8988T (cell line): Measurements from ENCODE around the gene CLCN7.

Experiments
- DNase-seq: peaks from one replicate; pipeline ENCODE4 v3.0.0; 2011

CLCN7 gene

GRCh38 chr16:1458977-1459341 lies 15.9 kb downstream of the CLCN7 start:
- no peak for DNase-seq

GRCh38 chr16:1458336-1458976 lies 16.4 kb downstream of the CLCN7 start:
- DNase-seq: no peak

DNA sequence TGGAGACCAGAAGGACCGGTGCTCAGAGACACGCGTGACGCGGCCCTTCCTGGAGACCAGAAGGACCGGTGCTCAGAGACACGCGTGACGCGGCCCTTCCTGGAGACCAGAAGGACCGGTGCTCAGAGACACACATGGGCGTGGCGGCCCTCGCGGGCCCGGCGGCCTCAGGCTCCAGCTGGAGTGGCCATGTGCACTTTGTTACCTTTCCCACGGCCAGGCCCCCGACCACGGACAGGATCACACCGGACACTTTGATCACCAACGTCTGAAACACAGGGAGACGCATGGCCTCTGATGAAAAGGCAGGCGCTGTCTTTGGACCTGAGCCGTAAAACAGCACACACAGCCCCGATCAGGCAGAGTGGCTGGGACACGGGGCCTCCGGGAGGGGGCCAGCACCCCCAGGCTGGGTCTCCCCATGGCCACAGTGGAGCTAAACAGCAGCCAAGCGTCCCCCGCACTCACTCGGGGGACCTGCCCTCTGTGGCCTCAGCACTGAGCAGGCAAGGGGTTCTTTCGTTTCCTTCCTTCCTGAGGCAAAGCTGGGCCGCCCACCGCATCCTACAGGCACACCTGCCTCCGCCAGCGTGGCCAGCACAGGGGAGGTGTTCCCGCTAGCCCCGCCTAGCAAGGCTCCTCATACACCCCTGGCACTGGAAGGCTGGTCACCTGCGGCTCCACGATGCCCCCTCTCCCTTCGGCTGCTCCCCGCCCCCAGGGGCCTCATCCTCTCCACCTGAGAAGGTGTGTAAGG lies 17.2 kb downstream of the CLCN7 start:
- DNase-seq: no peak

- DNase-seq: no peak
Observed at GRCh38 chr16:1456951-1457350, 17.9 kb downstream of the CLCN7 start.

DNA sequence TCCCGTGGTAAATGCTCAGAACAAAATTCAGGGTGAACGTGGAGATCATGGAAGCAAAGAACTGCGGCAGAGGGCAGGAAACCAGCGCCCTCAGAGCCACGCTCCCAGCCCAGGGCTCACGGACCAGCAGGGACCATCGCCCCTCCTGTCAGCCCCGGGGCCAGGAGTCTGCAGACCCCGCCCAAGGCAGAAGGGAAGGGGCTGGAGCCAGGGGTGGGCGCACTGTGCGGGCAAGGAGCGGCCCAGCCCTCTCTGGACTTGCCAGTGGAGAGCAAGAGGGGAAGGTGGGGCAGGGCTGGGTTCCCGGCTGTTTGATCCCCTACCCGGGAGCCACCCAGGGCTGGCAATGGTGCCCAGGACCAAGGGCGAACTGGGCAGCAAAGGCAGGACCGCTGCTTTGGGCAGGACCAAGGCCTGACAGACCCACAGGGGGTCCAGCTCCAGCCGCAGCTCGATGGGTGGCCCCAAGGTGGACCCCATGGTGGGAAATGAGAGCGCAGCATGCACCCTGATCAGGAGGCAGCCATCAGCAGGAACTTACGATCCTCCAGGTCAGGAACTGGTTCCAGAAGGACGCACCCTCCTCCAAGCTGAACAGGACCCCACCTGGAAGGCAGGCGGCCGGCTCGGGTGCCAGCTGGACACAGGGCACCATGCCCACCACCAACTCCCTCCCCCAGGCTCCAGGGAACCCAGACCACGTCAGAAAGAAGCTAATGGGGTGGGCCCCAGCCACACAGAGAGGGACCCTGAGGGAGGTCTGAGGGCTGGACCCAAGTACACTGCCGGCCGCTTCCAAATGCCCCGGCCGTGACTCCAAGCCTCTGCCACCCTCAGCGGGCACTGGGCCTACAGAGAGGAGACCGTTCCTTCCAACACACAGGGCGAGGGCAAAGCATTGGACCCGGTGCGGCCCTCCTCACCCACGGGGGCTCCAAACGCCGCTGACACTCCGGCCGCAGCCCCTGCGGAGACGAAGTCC lies 19.3 kb downstream of the CLCN7 start:
- no peak for DNase-seq

DNA sequence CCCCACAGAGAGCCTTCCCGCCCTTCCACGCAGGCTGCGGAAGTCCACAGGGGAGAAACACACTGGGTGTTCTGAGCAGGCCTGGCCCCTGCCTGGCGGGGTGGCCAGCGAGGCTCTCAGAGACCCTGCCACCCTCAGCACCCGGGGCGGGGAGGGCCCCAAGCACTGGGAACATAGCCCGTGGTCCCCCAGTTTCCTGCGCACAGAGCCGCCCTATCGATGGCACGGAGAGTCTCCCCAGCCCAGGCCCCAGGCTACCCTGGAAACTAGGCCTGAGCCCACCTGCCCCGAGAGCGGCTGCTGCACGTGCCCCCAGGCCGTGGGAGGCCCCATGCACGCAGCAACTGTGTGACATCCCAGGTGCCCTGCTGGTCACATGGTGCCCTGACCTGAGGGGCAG lies 20.3 kb downstream of the CLCN7 start:
- no peak for DNase-seq

- DNase-seq: no peak
Observed at GRCh38 chr16:1453316-1453715, 21.5 kb downstream of the CLCN7 start.

- no peak for DNase-seq
Observed at GRCh38 chr16:1452530-1452929, 22.3 kb downstream of the CLCN7 start.

- no peak for DNase-seq
Observed at GRCh38 chr16:1451702-1452392, 23.0 kb downstream of the CLCN7 start.

GRCh38 chr16:1450841-1451240 lies 24.0 kb downstream of the CLCN7 start:
- no peak for DNase-seq

DNA sequence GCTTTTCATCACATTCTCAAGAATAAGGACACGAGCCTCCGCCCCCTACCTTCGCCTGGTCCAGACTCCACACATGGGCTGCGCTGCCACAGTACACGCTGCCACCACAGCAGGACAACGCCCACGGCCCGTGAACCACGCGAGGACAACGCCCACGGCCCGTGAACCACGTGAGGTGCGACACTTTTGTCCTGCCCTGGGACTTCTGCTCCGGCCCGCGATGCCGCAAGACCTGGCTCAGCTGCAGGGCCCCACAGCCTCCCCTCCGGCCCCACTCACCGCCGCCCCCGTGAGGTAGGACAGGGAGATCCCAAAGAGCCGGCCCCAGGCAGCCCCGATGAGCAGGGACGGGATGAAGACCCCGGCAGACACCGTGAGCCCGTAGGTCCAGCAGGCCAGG lies 24.6 kb downstream of the CLCN7 start:
- DNase-seq: no peak

DNA sequence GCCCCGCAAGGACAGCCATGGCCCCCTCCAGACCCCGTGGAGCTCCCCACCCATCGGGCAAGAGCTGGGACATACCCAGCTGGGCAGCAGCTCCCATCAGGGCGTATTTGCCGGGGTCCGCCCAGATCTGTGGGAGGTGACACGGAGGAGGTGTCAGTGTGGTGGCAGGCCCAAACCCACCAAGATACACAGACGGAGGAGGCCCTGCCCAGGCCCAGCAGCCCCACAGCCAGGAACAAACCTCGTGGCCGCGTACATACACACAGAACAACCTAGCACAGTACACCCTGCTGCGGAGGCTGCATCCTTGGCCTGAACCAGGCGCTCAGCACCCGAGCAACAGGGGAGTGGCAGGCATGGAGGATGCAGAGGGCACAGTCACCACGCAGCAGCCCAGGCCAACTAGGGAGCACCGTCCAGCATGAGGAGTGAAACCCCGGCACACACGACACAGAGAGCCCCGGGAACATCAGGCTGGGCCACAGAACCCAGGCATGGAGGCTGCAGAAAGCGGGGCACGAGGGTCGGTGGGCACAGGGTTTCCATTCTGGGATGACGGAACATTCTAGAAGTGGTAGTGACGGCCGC lies 25.5 kb downstream of the CLCN7 start:
- DNase-seq: no peak

GRCh38 chr16:1448536-1449116 lies 26.2 kb downstream of the CLCN7 start:
- no peak for DNase-seq

- no peak for DNase-seq
Observed at GRCh38 chr16:1447965-1448364, 26.9 kb downstream of the CLCN7 start.

DNA sequence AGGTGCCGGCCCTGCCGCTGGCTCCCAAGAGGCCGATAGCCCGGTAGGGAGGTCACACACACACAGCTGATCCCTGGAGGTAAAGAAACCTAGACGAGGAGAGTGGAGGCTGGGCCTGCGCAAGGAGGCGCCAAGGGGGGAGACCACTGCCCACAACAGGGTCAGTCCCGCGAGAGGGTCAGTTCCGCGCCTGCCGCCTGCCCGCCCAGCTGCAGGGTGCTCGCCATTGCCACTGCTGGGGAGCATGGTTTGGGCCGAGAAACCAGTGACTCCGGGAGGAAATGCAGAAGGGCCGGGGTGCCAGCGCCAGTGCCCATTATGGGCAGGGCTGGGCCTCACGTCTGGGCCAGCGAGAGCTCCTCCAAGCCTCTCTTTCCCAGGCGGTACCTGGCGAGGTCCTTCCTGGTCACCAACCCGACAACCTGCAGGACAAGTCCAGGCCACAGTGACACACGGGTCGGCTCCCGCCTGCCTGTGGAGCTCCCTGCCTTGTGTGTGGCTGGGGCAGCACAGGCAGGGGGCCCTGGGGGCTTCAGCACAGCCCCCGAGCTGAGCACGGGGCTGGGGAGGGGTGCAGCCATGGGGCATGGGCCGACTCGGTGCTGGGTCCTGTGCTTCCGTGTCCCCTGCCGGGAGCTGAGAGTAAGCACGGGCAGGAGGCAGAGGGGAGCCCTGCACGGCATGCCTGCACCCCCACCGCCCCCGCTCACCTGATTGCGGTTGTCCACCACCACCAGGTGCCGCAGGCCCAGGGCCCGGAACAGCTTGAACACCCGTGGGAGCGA lies 28.3 kb downstream of the CLCN7 start:
- DNase-seq: no peak

- DNase-seq: no peak
Observed at GRCh38 chr16:1445518-1446203, 29.2 kb downstream of the CLCN7 start.

DNA sequence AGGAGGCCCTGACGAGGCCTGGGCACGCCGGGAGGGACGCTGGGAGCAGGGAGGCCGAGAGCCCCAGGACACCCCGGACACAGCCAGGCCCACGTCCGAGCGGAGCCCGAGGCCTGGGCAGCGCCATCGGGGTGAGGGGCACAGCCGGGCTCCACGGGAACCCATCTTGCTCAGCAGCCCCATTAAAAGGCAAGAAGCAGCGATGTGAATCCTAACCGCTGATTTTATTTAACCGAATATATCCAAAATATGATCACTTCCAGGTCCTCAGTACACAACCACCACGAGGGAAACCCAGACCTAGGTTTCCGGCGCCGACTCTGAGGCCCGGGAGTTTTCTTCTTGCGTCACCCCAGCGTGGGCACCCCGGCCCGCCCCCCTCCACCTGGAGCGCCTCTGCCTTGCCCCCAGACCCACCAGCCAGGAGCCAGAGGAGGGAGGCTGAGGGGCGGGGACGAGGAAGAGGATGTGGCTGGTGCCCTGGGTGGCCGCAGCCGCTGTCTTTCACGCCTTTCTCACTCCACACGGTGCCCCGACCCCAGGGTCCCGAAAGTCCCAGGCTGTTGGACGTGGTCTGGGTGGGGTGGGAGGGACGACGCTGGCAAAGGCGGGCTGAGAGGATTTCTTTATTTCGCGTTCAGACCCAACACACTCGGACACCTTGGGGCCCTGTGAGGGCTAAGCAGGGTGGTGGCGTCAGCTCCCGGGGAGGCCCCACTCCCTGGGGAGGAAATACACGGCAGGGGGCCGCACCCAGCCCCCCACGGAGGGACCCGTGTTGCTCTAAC lies 29.9 kb downstream of the CLCN7 start:
- no peak for DNase-seq

DNA sequence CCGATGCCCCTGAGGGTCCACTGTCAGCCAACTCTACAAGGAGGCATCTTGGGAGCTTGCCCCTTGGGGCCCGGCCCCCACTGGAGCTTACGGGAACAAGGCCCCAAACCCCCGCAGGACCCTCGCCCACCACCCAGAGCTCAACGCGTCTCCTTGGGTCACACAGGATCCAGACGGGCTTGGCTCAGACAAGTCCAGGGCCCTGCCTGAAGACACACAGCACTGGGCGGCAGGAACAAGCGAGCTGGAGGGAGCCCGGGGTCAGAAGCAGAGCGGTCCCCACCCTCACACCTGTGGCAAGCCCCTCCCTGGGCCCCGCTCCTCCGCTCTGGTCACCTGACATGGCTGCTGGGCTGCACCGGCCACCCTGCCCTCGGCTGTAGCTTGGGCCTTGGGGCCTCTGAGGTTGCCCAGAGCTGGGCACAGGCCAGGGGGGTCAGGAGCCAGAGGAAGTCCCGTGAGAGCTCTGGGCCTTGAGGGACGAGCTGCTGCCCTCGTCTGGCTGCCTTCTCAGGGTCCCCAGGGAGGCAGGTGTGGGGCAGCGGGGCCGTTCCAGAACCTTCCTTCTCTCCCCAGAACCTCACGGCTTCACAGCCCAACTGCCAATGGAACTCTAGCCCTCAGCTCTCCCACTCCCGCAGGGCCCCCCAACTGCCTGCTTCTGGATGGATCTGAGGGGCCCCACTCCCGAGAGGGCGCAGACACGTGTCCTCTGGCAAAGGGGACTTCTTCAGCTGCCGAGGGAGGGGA lies 30.7 kb downstream of the CLCN7 start, which contains the start of gene CCDC154:
Gene CCDC154 (minus strand): TSS at position 577 of the 750 bp plus-strand sequence. CDS start 234 bp downstream, at position 343.
- DNase-seq: no peak

- no peak for DNase-seq
Observed at GRCh38 chr16:1443403-1443973, 31.3 kb downstream of the CLCN7 start.
